HCT116 (cell line): ENCODE results near the gene NFKB1. TPM values are rescaled to one million over a fixed set of nuclear protein-coding genes. Genes with fewer than 3 reads are reported as not detected.

Source experiments
- ATAC-seq: fragments of 200-7000 bp; cut with Tn5 transposase; 2 replicates; pipeline ENCODE4 v1.9.1; 2020; ENCODE audit warnings: mild to moderate bottlenecking, moderate library complexity
- BruUV-seq: library from RNA; stranded (reverse); fragments of 400-500 nt; replicated peaks from 2 replicates; lab custom pipeline; 2021; lab: Mats Ljungman, UMichigan
- CTCF ChIA-PET: fragments of 300-600 bp; sonication (Branson Sonifier 250); formaldehyde crosslinking; loops from one replicate; lab custom pipeline; 2021; ENCODE audit warnings: antibody characterized with exemption; lab: Charles Lee
- POLR2A ChIA-PET: fragments of 300-600, 350-600 bp; sonication (Branson Sonifier 250); formaldehyde crosslinking; loops from one replicate; lab custom pipeline; 2021; ENCODE audit warnings: antibody characterized with exemption; lab: Charles Lee
- RAD21 ChIA-PET, 2 experiments: fragments of 300-600 bp; sonication (Branson Sonifier 250); formaldehyde crosslinking; loops; one replicate each; lab custom pipeline; 2023; ENCODE audit warnings: low total read pairs in 2 of 2; ENCODE audit not compliant: uncharacterized antibody in 2 of 2, unreplicated experiment in 2 of 2, low non-redundant PET in 1 of 2; lab: Charles Lee
- DNase-seq: peaks from one replicate; pipeline ENCODE4 v3.0.0-alpha.2; 2010; ENCODE audit warnings: low read depth, low spot score
- H2AFZ ChIP-seq: fragments of 200-600 bp; shearing (Covaris generic), sonication (generic); 2 replicates; pipeline ENCODE4 v1.6.1; 2017; ENCODE audit warnings: low read depth, mixed run types, mixed read lengths, antibody characterized with exemption, low read length; ENCODE audit not compliant: poor library complexity, severe bottlenecking
- H3K27ac ChIP-seq: 2 replicates; pipeline ENCODE4 v1.5.1; 2012; ENCODE audit warnings: low read depth, low read length
- H3K27me3 ChIP-seq: fragments of 200-600 bp; sonication (generic); 2 replicates; pipeline ENCODE4 v1.6.1; 2016; ENCODE audit warnings: mixed run types, low read length, mixed read lengths; ENCODE audit not compliant: insufficient read depth
- H3K36me3 ChIP-seq, 2 experiments: fragments of 200-500 bp in 1 of 2; fragments of 200-600 bp in 1 of 2; sonication (Bioruptor generic) in 1 of 2; sonication (generic) in 1 of 2; 2 replicates each; pipeline versions ENCODE4 v1.5.1 to v1.6.1; 2014 to 2016; ENCODE audit warnings: low read length in 2 of 2, inconsistent platforms in 1 of 2, mixed read lengths in 1 of 2, mixed run types in 1 of 2; ENCODE audit not compliant: insufficient read depth in 2 of 2, control insufficient read depth in 1 of 2
- H3K4me1 ChIP-seq, 2 experiments: fragments of 200-600 bp in 1 of 2; sonication (generic) in 1 of 2; 2 replicates each; pipeline versions ENCODE4 v1.5.1 to v1.6.1; 2012 to 2017; ENCODE audit warnings: low read length in 2 of 2, inconsistent platforms in 1 of 2, mild to moderate bottlenecking in 1 of 2, mixed read lengths in 1 of 2, mixed run types in 1 of 2, moderate library complexity in 1 of 2; ENCODE audit not compliant: insufficient read depth in 2 of 2, control insufficient read depth in 1 of 2
- H3K4me2 ChIP-seq: fragments of 200-600 bp; sonication (generic); 2 replicates; pipeline ENCODE4 v1.6.1; 2017; ENCODE audit warnings: mixed run types, low read length, mixed read lengths
- H3K4me3 ChIP-seq, 2 experiments: fragments of 200-600 bp in 1 of 2; sonication (generic) in 1 of 2; replicated peaks in 1 of 2; 2 replicates each; pipeline ENCODE4 v1.5.1; 2011 to 2016; ENCODE audit warnings: low read length in 2 of 2, control low read depth in 1 of 2, low read depth in 1 of 2, mild to moderate bottlenecking in 1 of 2, mixed read lengths in 1 of 2, mixed run types in 1 of 2
- H3K79me2 ChIP-seq: fragments of 200-600 bp; sonication (generic); 2 replicates; pipeline ENCODE4 v1.6.1; 2017; ENCODE audit warnings: mild to moderate bottlenecking, mixed run types, low read length, moderate library complexity, mixed read lengths; ENCODE audit not compliant: insufficient read depth
- H3K9ac ChIP-seq: fragments of 200-600 bp; sonication (generic); 2 replicates; pipeline ENCODE4 v1.6.1; 2016; ENCODE audit warnings: low read length, mixed read lengths
- H3K9me2 ChIP-seq: fragments of 200-600 bp; sonication (generic), shearing (Covaris generic); 2 replicates; pipeline ENCODE4 v1.6.1; 2017; ENCODE audit warnings: mixed run types, mild to moderate bottlenecking, moderate library complexity; ENCODE audit not compliant: insufficient read depth
- H3K9me3 ChIP-seq, 2 experiments: fragments of 200-500 bp in 1 of 2; fragments of 200-600 bp in 1 of 2; sonication (Bioruptor generic) in 1 of 2; sonication (generic) in 1 of 2; 2 replicates each; pipeline ENCODE4 v1.6.1; 2014 to 2017; ENCODE audit warnings: low read length in 2 of 2, mixed read lengths in 2 of 2, inconsistent platforms in 1 of 2, low read depth in 1 of 2, mild to moderate bottlenecking in 1 of 2, mixed run types in 1 of 2, moderate library complexity in 1 of 2; ENCODE audit not compliant: control insufficient read depth in 1 of 2, insufficient read depth in 1 of 2
- H4K20me1 ChIP-seq: fragments of 200-600 bp; sonication (generic), shearing (Covaris generic); 2 replicates; pipeline ENCODE4 v1.6.1; 2017; ENCODE audit warnings: mixed run types, mild to moderate bottlenecking, moderate library complexity; ENCODE audit not compliant: insufficient read depth
- CBX3 ChIP-seq: IDR thresholded peaks from 2 replicates; pipeline ENCODE4 v1.6.1; 2012; ENCODE audit warnings: low read depth
- CEBPB ChIP-seq: IDR thresholded peaks from 2 replicates; pipeline ENCODE4 v1.6.1; 2012; ENCODE audit warnings: low read depth
- EZH2phosphoT487 ChIP-seq: fragments of 200-600 bp; IDR thresholded peaks from 2 replicates; pipeline ENCODE4 v1.6.1; 2018; ENCODE audit warnings: antibody characterized with exemption, borderline replicate concordance
- FOSL1 ChIP-seq: IDR thresholded peaks from 2 replicates; pipeline ENCODE4 v1.6.1; 2012; ENCODE audit warnings: low read depth
- JUND ChIP-seq: IDR thresholded peaks from 2 replicates; pipeline ENCODE4 v1.6.1; 2012
- MAX ChIP-seq: IDR thresholded peaks from 2 replicates; pipeline ENCODE4 v1.6.1; 2012
- POLR2A ChIP-seq: IDR thresholded peaks from 2 replicates; pipeline ENCODE4 v1.7.0; 2011; ENCODE audit warnings: borderline replicate concordance; ENCODE audit not compliant: insufficient read depth, insufficient read length; ENCODE audit errors: extremely low read depth
- POLR2AphosphoS5 ChIP-seq: IDR thresholded peaks from 2 replicates; pipeline ENCODE4 v1.6.1; 2011; ENCODE audit warnings: mild to moderate bottlenecking, low read depth, low read length, moderate library complexity
- RAD21 ChIP-seq: IDR thresholded peaks from 2 replicates; pipeline ENCODE4 v1.6.1; 2012; ENCODE audit warnings: low read depth, mild to moderate bottlenecking
- SP1 ChIP-seq: IDR thresholded peaks from 2 replicates; pipeline ENCODE4 v1.6.1; 2012; ENCODE audit warnings: low read depth
- YY1 ChIP-seq: IDR thresholded peaks from 2 replicates; pipeline ENCODE4 v1.6.1; 2011; ENCODE audit warnings: low read length, low read depth, moderate library complexity, mild to moderate bottlenecking; ENCODE audit not compliant: insufficient replicate concordance; ENCODE audit errors: extremely low read depth
- intact Hi-C: fragments of 100-400 bp; cut with micrococcal nuclease; formaldehyde crosslinking; loops from 2 replicates; pipeline ENCODE4 v1.10.0; 2022
- total RNA-seq: library from RNA; stranded (reverse); gene quantifications from one replicate; pipeline ENCODE4 v1.2.1, GENCODE V29; 2021; ENCODE audit not compliant: unreplicated experiment
- TF ChIP-seq, protein P1 (sequence below), 3 experiments: fragments of 200-600 bp in 1 of 3; sonication (generic) in 1 of 3; IDR thresholded peaks in 2 of 3; conservative IDR thresholded peaks in 1 of 3; 2 replicates each; pipeline ENCODE4 v1.5.1; 2012 to 2017; ENCODE audit warnings: low read depth in 2 of 3, low read length in 2 of 3, antibody characterized with exemption in 1 of 3, borderline replicate concordance in 1 of 3, control low read depth in 1 of 3, mild to moderate bottlenecking in 1 of 3, mixed read lengths in 1 of 3, mixed run types in 1 of 3, moderate library complexity in 1 of 3; ENCODE audit not compliant: insufficient read depth in 1 of 3
- TF ChIP-seq, protein P2 (sequence below): IDR thresholded peaks from 2 replicates; pipeline ENCODE4 v1.6.1; 2012

Gene NFKB1
- total RNA-seq, 1 experiment from 2014 or later = 29.4 TPM

- no peak for DNase-seq
- CTCF ChIA-PET = no interaction called here
- H3K4me3 ChIP-seq = no peak overlapping the region
- POLR2A ChIA-PET = no interaction called here
- no peak overlapping the region for H3K4me2 ChIP-seq
- H3K27ac ChIP-seq = no peak overlapping the region
- TF ChIP-seq CBX3 = no peak
- no peak for TF ChIP-seq SP1
- TF ChIP-seq YY1 = no peak
- no peak for TF ChIP-seq EZH2phosphoT487
- no peak for TF ChIP-seq FOSL1
- TF ChIP-seq, protein P1, sequence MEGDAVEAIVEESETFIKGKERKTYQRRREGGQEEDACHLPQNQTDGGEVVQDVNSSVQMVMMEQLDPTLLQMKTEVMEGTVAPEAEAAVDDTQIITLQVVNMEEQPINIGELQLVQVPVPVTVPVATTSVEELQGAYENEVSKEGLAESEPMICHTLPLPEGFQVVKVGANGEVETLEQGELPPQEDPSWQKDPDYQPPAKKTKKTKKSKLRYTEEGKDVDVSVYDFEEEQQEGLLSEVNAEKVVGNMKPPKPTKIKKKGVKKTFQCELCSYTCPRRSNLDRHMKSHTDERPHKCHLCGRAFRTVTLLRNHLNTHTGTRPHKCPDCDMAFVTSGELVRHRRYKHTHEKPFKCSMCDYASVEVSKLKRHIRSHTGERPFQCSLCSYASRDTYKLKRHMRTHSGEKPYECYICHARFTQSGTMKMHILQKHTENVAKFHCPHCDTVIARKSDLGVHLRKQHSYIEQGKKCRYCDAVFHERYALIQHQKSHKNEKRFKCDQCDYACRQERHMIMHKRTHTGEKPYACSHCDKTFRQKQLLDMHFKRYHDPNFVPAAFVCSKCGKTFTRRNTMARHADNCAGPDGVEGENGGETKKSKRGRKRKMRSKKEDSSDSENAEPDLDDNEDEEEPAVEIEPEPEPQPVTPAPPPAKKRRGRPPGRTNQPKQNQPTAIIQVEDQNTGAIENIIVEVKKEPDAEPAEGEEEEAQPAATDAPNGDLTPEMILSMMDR (IDR thresholded peaks at IDR 0.05 in 2 of 3, conservative IDR thresholded peaks at IDR 0.05 in 1 of 3; ENCODE audit: borderline replicate concordance in 1 of 3, insufficient read depth in 1 of 3, low read depth in 2 of 3, low read length in 2 of 3) = no peak
- intact Hi-C loops = no loop called here
- peaks cover 41% of the 10 kb centered on the region for H3K79me2 ChIP-seq
- RAD21 ChIA-PET = no interaction called here
- ATAC-seq = no peak
- H4K20me1 ChIP-seq = no peaks in the 10 kb centered on the region
- H3K27me3 ChIP-seq = no peaks in the 10 kb centered on the region
- H3K9me3 ChIP-seq = no peaks in the 10 kb centered on the region
- no peak overlapping the region for H3K9ac ChIP-seq
- no peak overlapping the region for H2AFZ ChIP-seq
- H3K36me3 ChIP-seq = no peaks in the 10 kb centered on the region
- H3K9me2 ChIP-seq = no peaks in the 10 kb centered on the region
- H3K4me1 ChIP-seq = no peaks in the 10 kb centered on the region
- BruUV-seq = no TSS peak
Measured at GRCh38 chr4:102522031-102522440, 20.9 kb downstream of the NFKB1 start.

DNA sequence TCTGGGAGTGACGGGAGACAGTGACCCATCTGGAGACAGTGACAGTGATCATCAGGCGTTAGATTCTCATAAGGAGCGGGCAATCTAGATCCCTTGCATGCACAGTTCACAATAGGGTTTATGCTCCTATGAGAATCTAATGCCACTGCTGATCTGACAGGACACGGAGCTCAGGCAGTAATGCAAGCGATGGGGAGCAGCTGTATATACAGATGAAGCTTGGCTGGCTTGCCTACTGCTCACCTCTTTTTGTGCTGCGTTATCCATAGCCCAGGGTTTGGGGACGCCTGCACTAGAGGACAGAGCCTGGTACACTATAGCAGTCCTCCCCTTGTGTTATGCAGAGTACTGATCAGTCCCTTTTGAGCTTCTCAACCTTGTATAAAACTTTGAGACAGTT lies 23.5 kb downstream of the NFKB1 start:
- Histone ChIP-seq H3K4me3 (no peak overlapping the region), H3K9me2 (no peaks in the 10 kb centered on the region), H4K20me1 (no peaks in the 10 kb centered on the region), H3K9ac (no peak overlapping the region), H3K4me1 (no peaks in the 10 kb centered on the region), H3K36me3 (no peaks in the 10 kb centered on the region), H3K9me3 (no peaks in the 10 kb centered on the region), H3K4me2 (no peak overlapping the region), H3K79me2 (peaks cover 26% of the 10 kb centered on the region), H3K27ac (no peak overlapping the region), H3K27me3 (no peaks in the 10 kb centered on the region), H2AFZ (no peak overlapping the region)
- POLR2A ChIA-PET = no interaction called here
- CTCF ChIA-PET = no interaction called here
- RAD21 ChIA-PET = no interaction called here
- BruUV-seq = no TSS peak
- TF ChIP-seq CEBPB (no peak), MAX (no peak), RAD21 (no peak), JUND (no peak), CBX3 (no peak), POLR2A (no peak), FOSL1 (no peak), POLR2AphosphoS5 (no peak)
- TF ChIP-seq, protein P2, sequence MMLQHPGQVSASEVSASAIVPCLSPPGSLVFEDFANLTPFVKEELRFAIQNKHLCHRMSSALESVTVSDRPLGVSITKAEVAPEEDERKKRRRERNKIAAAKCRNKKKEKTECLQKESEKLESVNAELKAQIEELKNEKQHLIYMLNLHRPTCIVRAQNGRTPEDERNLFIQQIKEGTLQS = no peak
- intact Hi-C loops = no loop called here
- DNase-seq = no peak
- no peak for ATAC-seq
